Gastrocnemius medialis (tissue), 4 donors: ENCODE results near the gene TRIM46.

Source experiments
- CTCF ChIP-seq, 5 experiments: fragments of 450-650 bp in 3 of 5; fragments of 200-600 bp in 2 of 5; sonication (generic) in 2 of 5; IDR thresholded peaks in 4 of 5; conservative IDR thresholded peaks in 1 of 5; 1 replicate in 4 of 5; 2 replicates in 1 of 5; pipeline ENCODE4 v1.5.1; 2016 to 2019; ENCODE audit warnings: antibody characterized with exemption in 5 of 5, mild to moderate bottlenecking in 3 of 5, moderate library complexity in 3 of 5
- POLR2A ChIP-seq, 2 donors: fragments of 450-650 bp; IDR thresholded peaks; one replicate each; pipeline ENCODE4 v1.6.1; 2017; ENCODE audit warnings: antibody characterized with exemption in 2 of 2, mild to moderate bottlenecking in 2 of 2, moderate library complexity in 2 of 2

- no peak for TF ChIP-seq CTCF (IDR thresholded peaks at IDR 0.05 in 4 of 5, conservative IDR thresholded peaks at IDR 0.05 in 1 of 5)
- no peak for TF ChIP-seq POLR2A (IDR thresholded peaks at IDR 0.05)
Measured at GRCh38 chr1:155126556-155127104, 47.0 kb upstream of the TRIM46 start.
